Right lobe of liver (tissue), 4 donors: Measurements from ENCODE around the gene GHR.

Experiments used
- POLR2A ChIP-seq: fragments of 450-650 bp; IDR thresholded peaks from one replicate; pipeline ENCODE4 v1.6.1; 2017; ENCODE audit warnings: antibody characterized with exemption, mild to moderate bottlenecking
- TF ChIP-seq, protein P1 (sequence below), 4 donors: fragments of 200-600 bp in 3 of 4; fragments of 450-650 bp in 1 of 4; IDR thresholded peaks; one replicate each; pipeline versions ENCODE4 v1.5.1 to v1.8.0; 2016 to 2022; ENCODE audit warnings: antibody characterized with exemption in 4 of 4, mild to moderate bottlenecking in 2 of 4
- donor health status: DM: no; HTN: no; CAD: no.
- donor health status: DM: no; HTN: no; CAD: no.
- donor health status: DM: no; HTN: yes; CAD: no.

DNA sequence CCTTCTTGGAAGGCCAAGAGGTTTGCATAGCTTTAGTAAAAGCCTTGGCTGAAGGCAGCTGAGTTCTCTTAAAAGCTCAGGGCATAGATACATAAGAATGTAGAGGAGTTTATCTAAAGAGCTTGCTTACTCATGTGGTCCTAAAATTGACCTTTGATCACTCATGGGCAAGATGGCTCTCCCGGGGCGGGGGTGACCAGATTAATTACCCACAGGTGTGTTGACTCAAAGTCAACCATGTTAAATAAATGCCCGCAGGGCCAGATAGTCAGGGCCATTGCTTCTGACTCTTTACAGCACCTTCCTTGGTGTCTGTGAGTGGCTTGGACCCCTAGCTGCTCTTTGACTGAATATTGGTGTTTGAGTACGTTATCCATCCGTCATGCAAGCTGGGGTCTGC is 33.1 kb upstream of the GHR start:
- TF ChIP-seq, protein P1, sequence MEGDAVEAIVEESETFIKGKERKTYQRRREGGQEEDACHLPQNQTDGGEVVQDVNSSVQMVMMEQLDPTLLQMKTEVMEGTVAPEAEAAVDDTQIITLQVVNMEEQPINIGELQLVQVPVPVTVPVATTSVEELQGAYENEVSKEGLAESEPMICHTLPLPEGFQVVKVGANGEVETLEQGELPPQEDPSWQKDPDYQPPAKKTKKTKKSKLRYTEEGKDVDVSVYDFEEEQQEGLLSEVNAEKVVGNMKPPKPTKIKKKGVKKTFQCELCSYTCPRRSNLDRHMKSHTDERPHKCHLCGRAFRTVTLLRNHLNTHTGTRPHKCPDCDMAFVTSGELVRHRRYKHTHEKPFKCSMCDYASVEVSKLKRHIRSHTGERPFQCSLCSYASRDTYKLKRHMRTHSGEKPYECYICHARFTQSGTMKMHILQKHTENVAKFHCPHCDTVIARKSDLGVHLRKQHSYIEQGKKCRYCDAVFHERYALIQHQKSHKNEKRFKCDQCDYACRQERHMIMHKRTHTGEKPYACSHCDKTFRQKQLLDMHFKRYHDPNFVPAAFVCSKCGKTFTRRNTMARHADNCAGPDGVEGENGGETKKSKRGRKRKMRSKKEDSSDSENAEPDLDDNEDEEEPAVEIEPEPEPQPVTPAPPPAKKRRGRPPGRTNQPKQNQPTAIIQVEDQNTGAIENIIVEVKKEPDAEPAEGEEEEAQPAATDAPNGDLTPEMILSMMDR (IDR thresholded peaks at IDR 0.05) = no peak
- no peak for TF ChIP-seq POLR2A
